COLO668 (cell line): Measurements from ENCODE around the gene FCAMR.
A peak's percentile ranks its signal among the peaks of the same experiment; 100 is the strongest.

Experiments
- DNase-seq: peaks from one replicate; lab custom pipeline; 2025; ENCODE audit not compliant: unreplicated experiment; lab: John Stamatoyannopoulos, UW

FCAMR gene

DNA sequence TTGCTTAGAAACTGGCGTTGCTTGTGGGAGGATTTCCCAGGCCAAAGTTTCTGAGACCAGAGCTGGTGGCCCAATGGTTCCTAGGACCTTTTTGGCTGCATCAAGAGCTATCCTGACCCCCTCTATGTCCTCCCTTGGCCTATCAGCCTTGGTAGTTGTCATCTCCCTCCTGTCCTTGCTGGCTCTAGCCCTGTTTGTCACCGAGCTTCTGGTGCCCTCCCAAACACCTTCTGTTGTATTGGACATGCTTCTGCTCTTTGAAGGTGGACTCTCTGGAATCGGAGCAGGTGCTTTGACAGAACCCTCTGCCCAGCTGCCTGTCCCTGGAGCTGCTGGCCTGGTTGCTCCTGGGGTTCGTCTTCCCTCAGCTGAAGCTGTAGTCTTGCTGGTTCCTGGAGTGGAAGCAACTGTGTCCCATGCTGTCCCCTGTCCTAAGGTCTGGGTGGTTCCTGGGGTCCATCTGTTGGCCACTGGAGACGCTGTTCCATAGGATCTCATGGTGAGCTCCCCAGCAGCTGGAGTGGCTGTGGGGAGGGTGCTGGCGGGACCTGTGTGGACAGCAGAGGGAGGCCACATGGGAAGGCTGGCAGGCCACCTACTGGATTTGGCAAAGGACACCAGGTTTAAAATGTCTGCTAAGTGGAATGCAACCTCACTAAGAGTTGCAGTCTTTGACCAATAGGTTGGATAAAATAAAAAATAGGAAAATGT lies 9.4 kb downstream of the FCAMR start:
- DNase-seq, result no peak

GRCh38 chr1:206958144-206958543 lies 12.1 kb downstream of the FCAMR start:
- DNase-seq, result no peak

GRCh38 chr1:206957639-206958038 lies 12.6 kb downstream of the FCAMR start:
- DNase-seq, result no peak

DNA sequence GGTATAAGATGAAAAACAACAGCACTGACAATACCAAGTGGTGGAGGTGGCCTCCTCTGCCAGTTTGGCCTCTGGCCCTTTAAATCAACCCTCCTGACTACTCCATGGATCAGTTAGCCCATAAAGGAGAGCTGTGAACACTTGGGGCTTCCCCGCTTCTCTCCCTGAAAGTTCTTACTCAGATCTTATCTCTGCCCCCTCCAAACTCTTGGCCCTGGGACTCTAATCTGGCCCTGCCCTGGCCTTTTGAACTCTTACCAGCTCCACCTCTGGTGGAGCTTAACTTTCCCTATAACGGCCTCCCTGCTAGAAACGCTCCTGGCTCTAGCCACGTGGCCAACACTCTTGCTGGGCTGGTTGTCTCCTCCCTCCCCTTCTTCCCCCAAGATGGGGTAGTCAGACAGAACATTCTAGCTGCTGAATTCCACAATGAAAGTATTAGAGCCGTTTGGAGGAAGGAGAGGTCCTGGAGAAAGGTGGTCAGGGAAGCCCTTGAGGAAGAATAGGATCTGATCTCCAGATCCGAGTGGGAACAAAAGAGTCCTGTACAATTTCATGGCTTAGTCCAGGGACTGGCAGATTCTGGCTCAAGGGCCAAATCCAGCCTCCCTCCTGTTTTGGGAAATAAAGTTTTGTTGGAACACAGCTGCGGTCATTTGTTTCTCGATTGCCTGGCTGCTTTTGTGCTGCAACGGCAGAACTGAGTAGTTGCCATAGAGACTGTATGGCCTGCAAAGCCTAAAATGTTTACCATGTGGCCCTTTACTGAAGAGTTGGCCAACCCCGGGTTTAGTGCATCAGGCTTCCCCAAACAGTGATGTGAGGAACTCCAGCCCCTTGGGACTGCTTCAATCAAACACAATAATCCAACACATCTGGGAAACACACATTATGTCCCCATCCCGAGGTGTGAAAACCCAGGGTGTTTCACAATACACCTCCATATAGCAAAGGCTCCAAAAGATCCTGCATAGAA lies 14.5 kb downstream of the FCAMR start:
- no peak for DNase-seq

DNA sequence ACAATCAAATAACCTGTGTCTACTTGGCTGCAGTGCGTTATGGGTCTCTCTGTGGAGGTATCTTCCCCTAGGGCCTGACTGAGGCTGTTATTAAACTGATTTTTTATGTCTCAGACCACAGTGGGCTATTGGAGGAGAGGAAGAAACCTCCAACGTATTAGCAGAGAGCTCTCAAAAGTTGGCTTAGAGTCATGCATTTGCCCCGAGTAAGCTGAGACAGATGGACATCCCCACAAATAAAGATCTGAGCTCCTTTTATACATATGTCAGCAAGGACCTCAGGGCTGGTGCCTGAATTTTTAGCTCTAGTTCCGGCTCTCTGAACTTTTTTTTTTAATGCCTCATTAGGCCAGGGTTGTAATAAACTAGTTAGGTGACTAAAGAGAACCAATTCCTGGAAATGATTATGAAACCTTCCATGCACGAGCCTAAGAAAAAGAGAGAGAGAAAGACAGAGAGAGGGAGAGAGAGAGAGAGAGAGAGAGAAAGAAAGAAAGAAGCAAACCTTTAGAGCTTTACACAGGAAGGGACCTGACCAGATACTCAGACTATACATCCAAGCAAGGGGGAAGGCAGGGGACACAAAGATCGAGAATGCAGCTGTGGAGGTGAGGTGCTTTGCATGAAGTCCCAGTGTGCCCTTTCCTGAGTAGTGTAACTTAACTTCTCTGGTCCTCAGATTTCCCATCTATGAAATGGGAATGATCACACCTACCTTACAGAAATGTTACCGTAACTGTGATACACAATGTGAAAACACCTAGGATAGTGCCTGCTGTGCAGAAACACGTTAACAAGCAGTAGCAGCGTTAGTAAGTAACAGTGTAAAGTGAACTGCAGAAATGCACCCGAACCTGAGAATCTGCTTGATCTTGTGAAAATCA lies 15.6 kb downstream of the FCAMR start:
- no peak for DNase-seq

GRCh38 chr1:206953626-206954025 lies 16.6 kb downstream of the FCAMR start:
- no peak for DNase-seq

DNA sequence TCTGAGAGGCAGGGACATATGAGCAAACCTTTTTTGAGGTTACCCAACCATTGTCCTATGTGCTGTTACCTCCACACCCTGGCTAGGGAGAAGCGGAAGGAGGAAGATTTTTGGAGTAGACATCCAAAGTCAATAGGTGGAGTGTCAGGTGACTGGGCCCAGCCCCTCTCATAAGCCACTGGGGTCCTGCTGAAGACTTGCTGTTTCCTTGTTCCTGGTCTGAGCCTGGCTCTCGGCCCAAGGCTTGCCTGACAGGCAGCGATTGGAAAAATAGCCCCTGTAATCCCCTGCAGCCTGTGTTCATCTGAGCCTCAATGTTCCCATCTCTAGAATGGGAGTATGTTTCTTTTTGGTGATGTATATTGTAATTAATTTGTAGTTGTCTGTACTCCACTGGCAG lies 17.1 kb downstream of the FCAMR start:
- no peak for DNase-seq

- peak; percentile 16 for DNase-seq
Observed at GRCh38 chr1:206952171-206952570, 18.1 kb downstream of the FCAMR start.

DNA sequence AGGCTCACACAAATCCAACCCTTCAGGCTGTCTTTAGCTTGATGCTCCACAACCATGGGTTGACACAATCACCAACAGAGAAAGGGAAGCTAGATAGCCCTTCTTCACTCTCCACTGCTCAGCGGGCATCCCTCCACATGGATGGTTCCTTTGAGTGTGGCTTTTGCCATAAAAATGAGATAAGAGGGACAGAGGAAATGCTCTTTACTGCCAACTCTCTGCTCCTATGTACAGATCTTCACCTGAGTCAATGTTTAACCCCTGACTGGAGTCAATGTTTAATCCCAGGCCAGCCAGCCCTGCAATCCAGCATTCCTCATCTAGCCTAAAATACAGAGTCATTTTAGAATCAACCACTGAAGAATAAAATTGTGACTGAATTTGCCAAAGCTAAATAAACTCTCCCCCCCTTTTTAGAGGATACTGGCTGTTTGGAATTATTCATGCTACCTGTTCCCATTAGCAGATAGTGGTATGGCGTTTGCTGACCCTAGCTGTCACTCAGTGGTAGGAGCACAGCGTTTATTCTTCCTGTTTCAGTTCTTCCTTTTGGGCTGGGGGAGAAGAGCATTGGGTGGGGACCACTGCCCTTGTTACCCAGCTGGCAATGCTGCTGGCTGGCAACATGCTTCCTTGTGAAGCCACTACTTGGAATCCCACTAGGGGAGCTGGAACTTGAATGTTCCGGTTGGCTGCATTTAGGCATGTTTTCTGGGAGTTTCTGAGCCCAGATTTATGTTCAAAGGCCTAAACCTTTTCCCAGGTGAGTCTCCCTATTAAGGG lies 18.8 kb downstream of the FCAMR start:
- no peak for DNase-seq

- no peak for DNase-seq
Observed at GRCh38 chr1:206949641-206950040, 20.6 kb downstream of the FCAMR start.

GRCh38 chr1:206949208-206949607 lies 21.1 kb downstream of the FCAMR start:
- DNase-seq, result no peak

GRCh38 chr1:206947255-206947654 lies 23.0 kb downstream of the FCAMR start:
- DNase-seq, result no peak

DNA sequence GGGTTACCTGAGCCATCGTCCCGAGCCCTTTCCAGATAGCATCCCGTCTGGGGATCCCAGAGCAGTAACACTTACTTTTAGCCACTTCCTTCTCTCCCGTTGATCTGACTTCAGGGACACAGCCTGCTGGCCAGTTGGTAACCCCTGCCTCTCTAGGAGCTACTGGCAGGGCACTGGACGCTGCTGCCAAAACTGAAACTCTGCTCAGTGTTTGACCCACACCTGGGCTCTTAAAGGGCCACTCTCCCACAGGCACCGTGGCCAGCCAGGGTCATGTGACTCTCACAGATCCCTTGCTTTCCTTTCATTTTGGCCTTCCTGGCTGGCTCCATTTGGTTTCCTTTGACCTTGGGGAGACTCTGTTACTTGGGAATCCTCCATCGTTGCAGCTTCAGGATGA lies 24.0 kb downstream of the FCAMR start, which contains the start of gene PIGR:
Gene PIGR (minus strand): TSS at position 206 of the 400 bp plus-strand sequence. CDS start 5,935 bp downstream, outside the sequence.
- DNase-seq, result no peak

GRCh38 chr1:206945779-206946178 lies 24.5 kb downstream of the FCAMR start:
- no peak for DNase-seq

DNA sequence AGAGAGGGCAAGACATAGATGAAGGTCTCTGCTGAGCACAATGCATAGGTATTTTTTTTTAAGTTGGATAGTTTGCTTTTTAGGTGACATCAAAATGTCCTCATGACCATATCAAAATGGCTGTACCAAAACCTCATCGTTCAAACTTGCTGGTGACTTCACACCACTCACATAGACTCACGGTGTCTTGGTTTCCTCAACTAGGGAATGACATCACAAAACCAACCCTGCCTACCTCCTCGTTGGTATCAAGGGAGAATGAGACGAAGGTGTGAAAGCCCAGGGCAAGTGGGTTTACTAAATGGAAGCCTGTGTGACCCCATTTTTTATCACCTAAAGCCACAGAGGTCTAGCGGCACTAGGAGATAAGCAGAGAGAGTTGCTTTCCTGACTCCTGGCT lies 25.6 kb downstream of the FCAMR start:
- DNase-seq, result no peak

GRCh38 chr1:206941766-206942418 lies 28.4 kb downstream of the FCAMR start:
- DNase-seq, result no peak

DNA sequence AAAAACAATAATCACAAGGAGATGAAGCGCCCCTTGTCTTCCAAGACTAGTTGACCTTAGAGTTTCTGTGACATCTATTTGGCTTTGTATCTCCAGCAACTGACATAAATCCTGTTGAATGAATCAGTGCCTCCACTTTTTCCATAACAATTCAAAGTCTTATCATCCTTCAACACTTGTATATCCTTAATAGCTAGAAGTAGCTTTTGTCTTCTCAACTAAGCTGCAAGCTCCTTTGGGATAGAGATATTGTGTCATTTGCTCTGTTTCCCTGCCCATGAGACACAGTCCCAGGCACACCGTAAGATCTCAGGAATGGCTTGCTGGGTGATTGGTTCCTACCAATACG lies 29.7 kb downstream of the FCAMR start:
- DNase-seq, result no peak

GRCh38 chr1:206939841-206940587 lies 30.2 kb downstream of the FCAMR start:
- no peak for DNase-seq

GRCh38 chr1:206939131-206939530 lies 31.1 kb downstream of the FCAMR start:
- DNase-seq, result no peak
